HS-5 (cell line): ENCODE measurements around the gene DHRSX.
"Not testable (repeated sequence)": the region's sequence is repeated elsewhere in the genome, so short reads cannot be mapped to it uniquely, and the experiment has no call there.

Experiments used
- DNase-seq: peaks from one replicate; pipeline ENCODE4 v3.0.0-alpha.2; 2012; ENCODE audit warnings: low read depth

The DHRSX gene

DNA sequence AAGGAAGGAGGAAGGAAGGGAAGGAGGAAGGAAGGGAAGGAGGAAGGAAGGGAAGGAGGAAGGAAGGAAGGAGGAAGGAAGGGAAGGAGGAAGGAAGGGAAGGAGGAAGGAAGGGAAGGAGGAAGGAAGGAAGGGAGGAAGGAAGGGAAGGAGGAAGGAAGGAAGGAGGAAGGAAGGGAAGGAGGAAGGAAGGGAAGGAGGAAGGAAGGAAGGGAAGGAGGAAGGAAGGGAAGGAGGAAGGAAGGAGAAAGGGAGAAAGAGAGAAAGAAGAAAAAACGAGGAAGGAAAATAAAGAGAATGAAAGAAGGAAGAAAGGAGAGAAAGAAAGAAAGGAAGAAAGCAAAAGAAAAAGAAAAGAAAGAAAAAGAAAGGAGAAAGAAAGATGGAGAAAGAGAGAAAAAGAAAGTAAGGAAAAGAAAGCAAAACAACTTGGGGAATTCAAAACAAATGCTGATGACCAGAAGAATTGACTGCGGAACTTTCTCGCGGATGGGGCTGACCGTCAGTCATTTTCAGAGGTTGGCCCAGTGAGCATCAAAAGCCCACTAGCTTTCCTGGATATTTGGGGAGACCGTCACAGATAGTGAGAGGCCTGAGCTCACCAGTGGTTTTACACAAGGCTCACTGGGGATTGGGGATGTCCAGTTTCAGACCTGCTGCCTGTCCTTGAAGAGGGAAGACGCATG, 286.5 kb downstream of the DHRSX start:
- not testable (repeated sequence) for DNase-seq

DNA sequence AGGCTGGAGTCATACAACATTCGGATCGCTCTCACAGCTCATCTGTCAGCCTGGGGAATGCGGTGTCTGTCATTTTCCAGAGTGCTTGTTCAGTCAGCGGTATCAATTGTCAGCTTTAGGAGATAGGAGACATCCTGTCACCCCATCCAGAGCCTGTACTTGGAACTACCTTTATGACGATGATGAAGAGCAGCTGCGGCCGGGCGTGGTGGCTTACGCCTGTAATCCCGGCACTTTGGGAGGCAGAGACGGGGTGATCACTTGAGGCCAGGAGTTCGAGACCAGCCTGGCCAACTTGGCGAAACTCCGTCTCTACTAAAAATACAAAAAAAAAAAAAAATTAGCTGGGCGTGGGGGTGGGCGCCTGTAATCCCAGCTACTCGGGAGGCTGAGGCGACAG, 289.1 kb downstream of the DHRSX start:
- not testable (repeated sequence) for DNase-seq

GRCh38 chrX:2193273-2193592, 307.5 kb downstream of the DHRSX start:
- DNase-seq, result no peak

- DNase-seq, result no peak
Measured at GRCh38 chrX:2192584-2193272, 308.0 kb downstream of the DHRSX start.

GRCh38 chrX:2188840-2189239, 311.9 kb downstream of the DHRSX start:
- DNase-seq, result no peak

DNA sequence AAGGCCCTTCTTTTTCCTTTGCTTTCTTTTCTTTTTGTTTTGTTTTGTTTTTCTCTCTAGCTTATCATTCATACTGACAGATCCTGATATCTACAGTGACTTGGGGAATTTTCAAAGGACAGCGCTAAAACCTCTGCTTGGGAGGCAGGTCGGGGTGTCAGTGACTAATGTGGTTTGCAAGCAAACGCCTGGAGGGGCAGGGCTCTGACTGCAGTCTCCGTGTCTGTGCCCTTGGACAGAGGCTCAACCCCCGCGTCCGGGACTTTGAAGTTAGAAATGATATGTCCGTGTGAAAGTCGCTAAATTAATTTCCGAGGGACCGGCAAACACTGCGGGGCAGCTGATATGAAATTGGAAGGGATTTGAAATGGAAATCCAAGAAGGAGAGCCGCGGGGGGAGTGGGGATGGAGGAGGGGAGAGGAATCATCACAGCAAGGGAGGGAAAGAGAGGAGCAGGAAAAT, 312.4 kb downstream of the DHRSX start:
- no peak for DNase-seq

GRCh38 chrX:2187352-2188115, 313.2 kb downstream of the DHRSX start:
- DNase-seq, result no peak

- no peak for DNase-seq
Measured at GRCh38 chrX:2185341-2186082, 315.3 kb downstream of the DHRSX start.

- no peak for DNase-seq
Measured at GRCh38 chrX:2184089-2184488, 316.7 kb downstream of the DHRSX start.

DNA sequence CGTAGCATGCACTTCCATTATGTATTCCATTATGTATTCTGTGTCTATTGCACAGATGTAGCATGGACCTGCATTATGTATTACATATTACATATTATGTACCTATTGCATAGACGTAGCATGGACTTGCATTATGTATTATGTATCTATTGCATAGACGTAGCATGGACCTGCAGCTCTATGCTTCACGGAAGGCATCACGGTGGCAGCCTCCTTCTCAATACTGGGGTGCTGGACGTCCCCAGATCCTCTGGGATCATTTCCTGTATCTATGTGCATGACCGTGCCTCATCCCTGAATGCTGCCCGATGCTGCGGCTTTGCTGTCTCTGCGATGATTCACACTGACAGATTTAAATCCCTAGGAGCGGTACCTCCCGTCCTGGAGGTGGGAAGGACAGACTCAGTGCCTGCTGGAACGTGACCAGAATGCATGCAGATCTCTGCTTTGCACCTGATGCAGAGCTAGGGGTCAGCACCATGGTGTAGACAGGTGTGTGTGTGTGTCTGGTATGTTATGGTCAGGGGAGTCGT, 317.5 kb downstream of the DHRSX start:
- no peak for DNase-seq

- DNase-seq, result no peak
Measured at GRCh38 chrX:2177541-2177940, 323.2 kb downstream of the DHRSX start.

GRCh38 chrX:2176733-2177132, 324.0 kb downstream of the DHRSX start:
- DNase-seq, result no peak

GRCh38 chrX:2176274-2176673, 324.5 kb downstream of the DHRSX start:
- DNase-seq, result no peak

GRCh38 chrX:2172359-2172758, 328.4 kb downstream of the DHRSX start:
- DNase-seq, result no peak
